ENCODE results near the gene GJE1. TPM values are rescaled to one million over a fixed set of nuclear protein-coding genes. Genes with fewer than 3 reads are reported as not detected.

GJE1 gene
- total and polyA plus RNA-seq, 10 of the 15 experiments (the other 5 are each of a cell fraction or from before 2014, with no cell fraction given) = not detected

GRCh38 chr6:142171351-142171750 is 38.6 kb downstream of the GJE1 start:
- in situ Hi-C loops (cut with MboI) = no loop called here
- H3K79me2 ChIP-seq (ENCODE audit: control insufficient read depth, insufficient read depth, low read length) = no peaks in the 10 kb centered on the region
- no peak for TF ChIP-seq ZBTB4 (CRISPR knock-in tag; IDR thresholded peaks at IDR 0.05)
- TF ChIP-seq SPI1 (IDR thresholded peaks at IDR 0.05; ENCODE audit: borderline replicate concordance, insufficient read depth, low read depth, low read length) = no peak
- TF ChIP-seq ESRRA (IDR thresholded peaks at IDR 0.05; ENCODE audit: low read length) = no peak
- no peak for TF ChIP-seq YBX1 (IDR thresholded peaks at IDR 0.05)
- TF ChIP-seq ZZZ3 (IDR thresholded peaks at IDR 0.05; ENCODE audit: control insufficient read depth, insufficient read length, low read depth) = no peak
- no peak for TF ChIP-seq TARDBP (IDR thresholded peaks at IDR 0.05; ENCODE audit: borderline replicate concordance)
- TF ChIP-seq NFYB (IDR thresholded peaks at IDR 0.05; ENCODE audit: insufficient read depth, low read depth, low read length) = no peak
- TF ChIP-seq MTA3 (IDR thresholded peaks at IDR 0.05; ENCODE audit: borderline replicate concordance, low read length) = no peak
- no peak for TF ChIP-seq E2F4 (IDR thresholded peaks at IDR 0.05; ENCODE audit: low read depth, low read length)
- TF ChIP-seq POU2F2 (IDR thresholded peaks at IDR 0.05; ENCODE audit: borderline replicate concordance, low read depth, low read length) = no peak
- TF ChIP-seq SREBF2 (IDR thresholded peaks at IDR 0.05; ENCODE audit: low read length) = no peak
- no peak for TF ChIP-seq ZBTB11 (CRISPR knock-in tag; IDR thresholded peaks at IDR 0.05)
- intact Hi-C loops (cut with micrococcal nuclease; ENCODE audit: unreplicated experiment) = no loop called here
- H3K4me2 ChIP-seq (ENCODE audit: control insufficient read depth, insufficient read depth) = no peak overlapping the region
- H4K20me1 ChIP-seq (ENCODE audit: control insufficient read depth, insufficient read depth) = no peaks in the 10 kb centered on the region
- FAIRE-seq (no peak), ATAC-seq (no peak), DNase-seq (ENCODE audit: low read depth, low spot score) (no peak)
- ChIA-PET CTCF (interaction anchor here (2.3 kb wide), 1 partner anchor 21 kb away, joined by 6 read pairs; no protein-coding TSS in a partner anchor), RAD21 (ENCODE audit: unreplicated experiment) (no interaction called here), SMC1A (ENCODE audit: uncharacterized antibody, unreplicated experiment) (interaction anchor here (1.2 kb wide), 1 partner anchor 14 kb away, joined by 3 read pairs; no protein-coding TSS in a partner anchor), POLR2A (interaction anchor here (0.8 kb wide), 1 partner anchor 15 kb away, joined by 3 read pairs; no protein-coding TSS in a partner anchor)
- no peaks in the 10 kb centered on the region for H3K4me1 ChIP-seq (ENCODE audit: control insufficient read depth, insufficient read depth, low read length)
- BruUV-seq (replicated peaks) = no TSS peak
- no peak overlapping the region for H3K4me3 ChIP-seq
- H3K27ac ChIP-seq (ENCODE audit: control insufficient read depth, insufficient read depth) = no peak overlapping the region
- H3K27me3 ChIP-seq (replicated peaks in 1 of 2; ENCODE audit: control insufficient read depth in 2 of 2, insufficient read depth in 2 of 2, low read length in 1 of 2) = no peaks in the 10 kb centered on the region
- H3K9ac ChIP-seq (ENCODE audit: control insufficient read depth, insufficient read depth, low read length) = no peak overlapping the region
- H2AFZ ChIP-seq (ENCODE audit: control insufficient read depth, low read depth, low read length) = no peak overlapping the region
- peaks cover 4 to 5% of the 10 kb centered on the region in 2 experiments for H3K36me3 ChIP-seq (ENCODE audit: control insufficient read depth in 2 of 2, insufficient read depth in 2 of 2, low read length in 1 of 2)
- no peaks in the 10 kb centered on the region for H3K9me3 ChIP-seq (replicated peaks; ENCODE audit: control insufficient read depth, insufficient read depth, low read length)
